A549 treated with RU486 at 1 μM for 4 hours (cell line): ENCODE results near the gene PJA1. TPM values are rescaled to one million over a fixed set of nuclear protein-coding genes. Genes with fewer than 3 reads are reported as not detected.

Source experiments
- total RNA-seq: library from RNA; stranded (reverse); fragments of 200-300 nt; extraction: Qiagen RNA extraction; gene quantifications from 5 replicates; pipeline ENCODE4 v1.2.3, GENCODE V29; 2022; ENCODE audit warnings: low read depth

The PJA1 gene
- 12.4 to 19.2 TPM (median 15.4 TPM) in 5 replicates for total RNA-seq

GRCh38 chrX:69165087-69165651 is at the start of gene PJA1:
TSS of gene PJA1 (minus strand) at chrX:69165453. CDS start at chrX:69163073, 2,380 bp downstream.

